Lower leg skin (tissue), 3 donors: ENCODE data around the gene SLC8A1.

ENCODE experiments used
- CTCF ChIP-seq, 3 donors: fragments of 450-650 bp; IDR thresholded peaks; one replicate each; pipeline ENCODE4 v1.5.1; 2016; ENCODE audit warnings: antibody characterized with exemption in 3 of 3, mild to moderate bottlenecking in 3 of 3, moderate library complexity in 2 of 3
- POLR2A ChIP-seq, 2 donors: fragments of 450-650 bp; IDR thresholded peaks; one replicate each; pipeline ENCODE4 v1.6.1; 2016 to 2017; ENCODE audit warnings: antibody characterized with exemption in 2 of 2, mild to moderate bottlenecking in 1 of 2, moderate library complexity in 1 of 2

- TF ChIP-seq CTCF (IDR thresholded peaks at IDR 0.05) (no peak), POLR2A (IDR thresholded peaks at IDR 0.05) (no peak)
These were observed 366.1 kb downstream of the SLC8A1 start for GRCh38 chr2:40085786-40086185.
